H1 (cell line): ENCODE results near the gene OTOL1. TPM values are rescaled to one million over a fixed set of nuclear protein-coding genes. Genes with fewer than 3 reads are reported as not detected.

ENCODE experiments used
- CTCF ChIA-PET: fragments of 300-600 bp; sonication (Branson Sonifier 250); formaldehyde crosslinking; loops from one replicate; lab custom pipeline; 2021; ENCODE audit not compliant: partially characterized antibody; lab: Charles Lee
- POLR2A ChIA-PET: fragments of 300-600 bp; sonication (Branson Sonifier 250); formaldehyde crosslinking; loops from one replicate; lab custom pipeline; 2021; ENCODE audit warnings: inconsistent platforms; ENCODE audit not compliant: partially characterized antibody; lab: Charles Lee
- DNase-seq, 2 experiments: peaks; one replicate each; pipeline versions ENCODE4 v3.0.0 to v3.0.0-alpha.2; 2010 to 2022; ENCODE audit warnings: low spot score in 2 of 2, low read depth in 1 of 2, mixed read lengths in 1 of 2
- FAIRE-seq: peaks from 2 replicates; lab custom pipeline; 2011; peaks lifted over from hg19 to GRCh38; lab: Jason Lieb, UNC
- H2AFZ ChIP-seq: 2 replicates; pipeline ENCODE4 v1.8.1; 2012; ENCODE audit warnings: low read length, inconsistent platforms
- H2AK5ac ChIP-seq: 2 replicates; pipeline ENCODE4 v1.6.1; 2013; ENCODE audit warnings: low read depth, low read length
- H2BK120ac ChIP-seq: replicated peaks from 2 replicates; pipeline ENCODE3; 2013; ENCODE audit warnings: low read depth, low read length, inconsistent platforms
- H2BK12ac ChIP-seq: 2 replicates; pipeline ENCODE4 v1.6.1; 2013; ENCODE audit warnings: low read depth, low read length
- H2BK15ac ChIP-seq: 2 replicates; pipeline ENCODE4 v1.6.1; 2013; ENCODE audit warnings: low read length
- H2BK20ac ChIP-seq: 2 replicates; pipeline ENCODE4 v1.6.1; 2013; ENCODE audit warnings: low read length
- H2BK5ac ChIP-seq: 2 replicates; pipeline ENCODE4 v1.6.1; 2013; ENCODE audit warnings: low read depth, low read length
- H3K14ac ChIP-seq: 2 replicates; pipeline ENCODE4 v1.6.1; 2013; ENCODE audit warnings: inconsistent platforms; ENCODE audit not compliant: insufficient read length
- H3K18ac ChIP-seq: 2 replicates; pipeline ENCODE4 v1.6.1; 2013; ENCODE audit warnings: low read length; ENCODE audit errors: extremely low read depth
- H3K23ac ChIP-seq: 2 replicates; pipeline ENCODE4 v1.6.1; 2013; ENCODE audit warnings: inconsistent platforms; ENCODE audit not compliant: insufficient read length
- H3K23me2 ChIP-seq: 2 replicates; pipeline ENCODE4 v1.6.1; 2013; ENCODE audit warnings: low read depth, low read length
- H3K27ac ChIP-seq: 2 replicates; pipeline ENCODE4 v1.6.1; 2011; ENCODE audit warnings: low read depth, low read length, inconsistent platforms
- H3K27me3 ChIP-seq, 4 experiments: replicated peaks in 1 of 4; 1 replicate in 1 of 4; 2 replicates in 3 of 4; pipeline versions ENCODE4 v1.6.1 to v1.8.1; 2011 to 2013; ENCODE audit warnings: low read length in 3 of 4, mild to moderate bottlenecking in 3 of 4, inconsistent platforms in 2 of 4, mixed read lengths in 2 of 4, moderate library complexity in 1 of 4; ENCODE audit not compliant: control insufficient read depth in 3 of 4, insufficient read depth in 3 of 4; ENCODE audit errors: extremely low read depth in 1 of 4
- H3K36me3 ChIP-seq, 4 experiments: 2 replicates each; pipeline versions ENCODE4 v1.6.1 to v1.8.1; 2011 to 2013; ENCODE audit warnings: mild to moderate bottlenecking in 4 of 4, low read length in 3 of 4, moderate library complexity in 2 of 4, control low read depth in 1 of 4, inconsistent platforms in 1 of 4; ENCODE audit not compliant: insufficient read depth in 4 of 4, control insufficient read depth in 2 of 4
- H3K4ac ChIP-seq: replicated peaks from 2 replicates; pipeline ENCODE3; 2013; ENCODE audit warnings: low read length, low read depth, mixed read lengths, inconsistent platforms; ENCODE audit not compliant: insufficient read length
- H3K4me1 ChIP-seq, 4 experiments: replicated peaks in 1 of 4; 1 replicate in 1 of 4; 2 replicates in 3 of 4; pipeline versions ENCODE4 v1.6.1 to v1.8.1; 2011 to 2013; ENCODE audit warnings: low read length in 3 of 4, inconsistent platforms in 2 of 4, mixed read lengths in 1 of 4; ENCODE audit not compliant: insufficient read depth in 4 of 4, control insufficient read depth in 3 of 4
- H3K4me2 ChIP-seq, 2 experiments: 2 replicates each; pipeline versions ENCODE4 v1.6.1 to v1.8.1; 2011 to 2013; ENCODE audit warnings: low read depth in 2 of 2, low read length in 2 of 2, control low read depth in 1 of 2, inconsistent platforms in 1 of 2, mild to moderate bottlenecking in 1 of 2; ENCODE audit not compliant: insufficient read depth in 1 of 2
- H3K4me3 ChIP-seq, 4 experiments: fragments of 200-600, 300-600 bp in 1 of 4; sonication (generic), shearing (Covaris generic), sonication (Bioruptor Twin) in 1 of 4; 2 replicates each; pipeline versions ENCODE4 v1.5.1 to v1.8.1; 2011 to 2016; ENCODE audit warnings: low read length in 4 of 4, low read depth in 3 of 4, control low read depth in 2 of 4, inconsistent platforms in 2 of 4, mild to moderate bottlenecking in 2 of 4, mixed read lengths in 1 of 4, moderate library complexity in 1 of 4; ENCODE audit not compliant: insufficient read depth in 2 of 4; ENCODE audit errors: extremely low read depth in 1 of 4
- H3K56ac ChIP-seq: replicated peaks from 2 replicates; pipeline ENCODE3; 2013; ENCODE audit warnings: low read depth, mild to moderate bottlenecking, mixed read lengths, low read length, inconsistent platforms; ENCODE audit not compliant: insufficient read length
- H3K79me1 ChIP-seq: 2 replicates; pipeline ENCODE4 v1.6.1; 2013; ENCODE audit warnings: low read depth, low read length, control low read depth
- H3K79me2 ChIP-seq, 2 experiments: 2 replicates each; pipeline versions ENCODE4 v1.6.1 to v1.8.1; 2012 to 2013; ENCODE audit warnings: low read length in 2 of 2, mild to moderate bottlenecking in 2 of 2, inconsistent platforms in 1 of 2; ENCODE audit not compliant: insufficient read depth in 2 of 2, control insufficient read depth in 1 of 2
- H3K9ac ChIP-seq, 4 experiments: replicated peaks in 1 of 4; 1 replicate in 1 of 4; 2 replicates in 3 of 4; pipeline versions ENCODE4 v1.6.1 to v1.8.1; 2011 to 2013; ENCODE audit warnings: low read depth in 3 of 4, low read length in 3 of 4, control low read depth in 2 of 4, mild to moderate bottlenecking in 2 of 4, moderate library complexity in 2 of 4, inconsistent platforms in 1 of 4; ENCODE audit errors: extremely low read depth in 1 of 4
- H3K9me3 ChIP-seq, 2 experiments: 2 replicates each; pipeline versions ENCODE4 v1.6.1 to v1.8.1; 2012 to 2013; ENCODE audit warnings: mild to moderate bottlenecking in 2 of 2, moderate library complexity in 2 of 2, control low read depth in 1 of 2, inconsistent platforms in 1 of 2, low read depth in 1 of 2, low read length in 1 of 2, mixed read lengths in 1 of 2; ENCODE audit not compliant: insufficient read depth in 2 of 2
- H4K20me1 ChIP-seq, 2 experiments: replicated peaks in 1 of 2; 2 replicates each; pipeline versions ENCODE3 to v1.8.1; 2011 to 2013; ENCODE audit warnings: inconsistent platforms in 2 of 2, low read length in 2 of 2, mild to moderate bottlenecking in 1 of 2; ENCODE audit not compliant: insufficient read depth in 2 of 2, control insufficient read depth in 1 of 2
- H4K5ac ChIP-seq: 2 replicates; pipeline ENCODE4 v1.6.1; 2013; ENCODE audit warnings: low read length, low read depth, mixed read lengths, inconsistent platforms; ENCODE audit not compliant: insufficient read length
- H4K8ac ChIP-seq: 2 replicates; pipeline ENCODE4 v1.8.0; 2013; ENCODE audit warnings: mild to moderate bottlenecking, moderate library complexity, low read length, inconsistent platforms; ENCODE audit not compliant: insufficient read depth; ENCODE audit errors: extremely low read depth
- H4K91ac ChIP-seq: replicated peaks from 2 replicates; pipeline ENCODE3; 2013; ENCODE audit warnings: low read length, mixed read lengths, inconsistent platforms; ENCODE audit not compliant: insufficient read length
- ATF2 ChIP-seq: IDR thresholded peaks from 2 replicates; pipeline ENCODE4 v1.6.1; 2012; ENCODE audit warnings: low read length, inconsistent platforms
- CEBPB ChIP-seq: IDR thresholded peaks from 2 replicates; pipeline ENCODE4 v1.6.1; 2012; ENCODE audit warnings: low read depth, low read length
- CHD1 ChIP-seq: IDR thresholded peaks from 2 replicates; pipeline ENCODE4 v1.6.1; 2012; ENCODE audit warnings: low read depth, low read length, improper control_type of control experiment
- EP300 ChIP-seq, 2 experiments: IDR thresholded peaks; 1 replicate in 1 of 2; 2 replicates in 1 of 2; pipeline ENCODE4 v1.6.1; 2011 to 2012; ENCODE audit warnings: low read depth in 2 of 2, low read length in 2 of 2, mild to moderate bottlenecking in 2 of 2, borderline replicate concordance in 1 of 2, inconsistent platforms in 1 of 2, moderate library complexity in 1 of 2
- TCF12 ChIP-seq: IDR thresholded peaks from 2 replicates; pipeline ENCODE4 v1.6.1; 2011; ENCODE audit warnings: low read depth, mild to moderate bottlenecking, low read length
- WGBS, 2 experiments: shearing (Covaris generic) in 1 of 2; methylation state at CpG; one replicate each; pipeline versions ENCODE4 v1.1.6 to v1.1.7; 2013 to 2015; ENCODE audit warnings: low lambda C conversion rate in 2 of 2, mixed read lengths in 2 of 2, inconsistent platforms in 1 of 2, low coverage in 1 of 2, missing lambda C conversion rate in 1 of 2; ENCODE audit not compliant: insufficient replicate concordance in 2 of 2, insufficient coverage in 1 of 2, insufficient read length in 1 of 2; ENCODE audit errors: extremely low coverage in 1 of 2, missing lambda C conversion rate in 1 of 2; 5-methylcytosine and 5-hydroxymethylcytosine counted together
- polyA plus RNA-seq, 7 experiments: library from polyadenylated mRNA; depleted of rRNA in 3 of 7; stranded (reverse) in 5 of 7; unstranded in 2 of 7; fragments of >200 nt in 5 of 7; fragments of 200-250 nt in 2 of 7; gene quantifications; 1 replicate in 5 of 7; 2 replicates in 1 of 7; 4 replicates in 1 of 7; pipeline versions ENCODE4 v1.2.1 to v1.2.3, GENCODE V29; 2011 to 2013; ENCODE audit warnings: missing spikeins in 2 of 7, mixed read lengths in 2 of 7
- total RNA-seq: library from RNA; stranded (reverse); fragmentation: NEBNext Ultra II Directional; extraction: Animal tissue kit (Norgen Biotek cat#: 25700); gene quantifications from 2 replicates; pipeline ENCODE4 v1.2.1, GENCODE V29; 2021

OTOL1 gene
- total and polyA plus RNA-seq, 2 of the 8 experiments (the other 6 are each of a cell fraction or from before 2014, with no cell fraction given), result not detected

- no peak overlapping the region for H3K56ac ChIP-seq
- H3K9me3 ChIP-seq, result no peaks in the 10 kb centered on the region
- no peak overlapping the region for H3K4me3 ChIP-seq
- FAIRE-seq, result no peak
- H3K23me2 ChIP-seq, result no peaks in the 10 kb centered on the region
- TF ChIP-seq ATF2 (no peak), TCF12 (no peak), EP300 (IDR thresholded peaks at IDR 0.05; ENCODE audit: borderline replicate concordance in 1 of 2, low read depth in 2 of 2, low read length in 2 of 2) (no peak), CEBPB (no peak), CHD1 (no peak)
- H3K14ac ChIP-seq, result no peak overlapping the region
- WGBS, 2 experiments, result 100% methylated on average over 1 of the region's 1 CpG; no CpG with 5 or more reads in 1 of the 2 experiments
- H2BK12ac ChIP-seq, result no peak overlapping the region
- H3K23ac ChIP-seq, result no peak overlapping the region
- peaks cover 0 to 1% (median 0%) of the 10 kb centered on the region in 4 experiments; a peak in 1 of 7 replicates for H3K27me3 ChIP-seq
- H4K8ac ChIP-seq, result no peak overlapping the region
- no peak overlapping the region for H3K4ac ChIP-seq
- no peaks in the 10 kb centered on the region for H3K36me3 ChIP-seq
- DNase-seq, result no peak
- no peaks in the 10 kb centered on the region for H4K20me1 ChIP-seq
- no peak overlapping the region for H2AK5ac ChIP-seq
- no peak overlapping the region for H3K27ac ChIP-seq
- no peak overlapping the region for H2BK5ac ChIP-seq
- no peak overlapping the region for H4K5ac ChIP-seq
- no peak overlapping the region for H2AFZ ChIP-seq
- H2BK120ac ChIP-seq, result no peak overlapping the region
- H2BK20ac ChIP-seq, result no peak overlapping the region
- no peak overlapping the region for H3K18ac ChIP-seq
- H3K79me2 ChIP-seq, result no peaks in the 10 kb centered on the region
- H3K4me2 ChIP-seq, result no peak overlapping the region
- no peak overlapping the region for H4K91ac ChIP-seq
- H3K79me1 ChIP-seq, result no peaks in the 10 kb centered on the region
- ChIA-PET CTCF (interaction anchor here (1.3 to 1.4 kb wide), 3 partner anchors 41 to 215 kb away, joined by 3 to 4 read pairs (median 4); no protein-coding TSS in a partner anchor), POLR2A (no interaction called here)
- H3K4me1 ChIP-seq, result no peaks in the 10 kb centered on the region
- H2BK15ac ChIP-seq, result no peak overlapping the region
- H3K9ac ChIP-seq, result no peak overlapping the region
These were observed 55.1 kb downstream of the OTOL1 start for GRCh38 chr3:161551697-161552096.
